Mucosa of stomach (tissue), 1 donor: ENCODE data around the gene JPT2.

ENCODE experiments used
- H3K27me3 ChIP-seq: one replicate; pipeline ENCODE4 v1.7.0; 2013; ENCODE audit warnings: mild to moderate bottlenecking, low read length; ENCODE audit not compliant: control insufficient read depth, insufficient read depth
- H3K36me3 ChIP-seq: one replicate; pipeline ENCODE4 v1.7.0; 2013; ENCODE audit warnings: low read length; ENCODE audit not compliant: control insufficient read depth, insufficient read depth
- H3K4me1 ChIP-seq: one replicate; pipeline ENCODE4 v1.7.0; 2013; ENCODE audit warnings: mild to moderate bottlenecking, low read length; ENCODE audit not compliant: control insufficient read depth, insufficient read depth
- H3K4me3 ChIP-seq: one replicate; pipeline ENCODE4 v1.7.0; 2013; ENCODE audit warnings: low read length
- H3K9ac ChIP-seq: one replicate; pipeline ENCODE4 v1.7.0; 2013; ENCODE audit warnings: mild to moderate bottlenecking, low read length, moderate library complexity
- H3K9me3 ChIP-seq: one replicate; pipeline ENCODE4 v1.7.0; 2013; ENCODE audit warnings: mild to moderate bottlenecking, low read length, moderate library complexity; ENCODE audit not compliant: control insufficient read depth
- donor health status: Pancreatic carcinoma.

Gene JPT2

GRCh38 chr16:1745900-1746692, 68.0 kb downstream of the JPT2 start:
- no peak overlapping the region for H3K4me3 ChIP-seq
- H3K4me1 ChIP-seq, result no peaks in the 10 kb centered on the region
- H3K27me3 ChIP-seq, result no peaks in the 10 kb centered on the region
- no peaks in the 10 kb centered on the region for H3K9me3 ChIP-seq
- peaks cover 12% of the 10 kb centered on the region for H3K36me3 ChIP-seq
- H3K9ac ChIP-seq, result no peak overlapping the region

- Histone ChIP-seq H3K27me3 (no peaks in the 10 kb centered on the region), H3K36me3 (peaks cover 12% of the 10 kb centered on the region), H3K9me3 (no peaks in the 10 kb centered on the region), H3K4me1 (no peaks in the 10 kb centered on the region), H3K9ac (no peak overlapping the region), H3K4me3 (no peak overlapping the region)
Observed at GRCh38 chr16:1746693-1747195, 68.7 kb downstream of the JPT2 start.

DNA sequence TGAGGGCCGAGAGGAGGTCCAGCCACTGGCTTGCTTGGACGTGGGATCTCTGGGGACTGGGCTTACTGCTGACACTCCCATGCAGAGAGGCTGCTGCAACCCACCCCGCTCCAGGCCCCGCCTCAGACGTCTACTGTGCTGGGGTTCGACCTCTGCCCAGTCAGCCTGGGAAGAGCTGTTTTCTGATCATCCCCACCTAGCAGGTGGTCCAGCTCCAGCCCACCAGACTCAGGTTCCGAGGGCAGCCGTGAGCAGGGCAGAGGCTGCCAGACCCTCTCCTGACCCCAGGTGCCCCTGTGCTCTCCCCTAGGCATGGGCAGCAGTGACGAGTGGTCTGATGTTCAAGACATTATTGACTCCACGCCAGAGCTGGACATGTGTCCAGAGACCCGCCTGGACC, 69.9 kb downstream of the JPT2 start:
- Histone ChIP-seq H3K36me3 (peaks cover 12% of the 10 kb centered on the region), H3K9me3 (no peaks in the 10 kb centered on the region), H3K9ac (no peak overlapping the region)

DNA sequence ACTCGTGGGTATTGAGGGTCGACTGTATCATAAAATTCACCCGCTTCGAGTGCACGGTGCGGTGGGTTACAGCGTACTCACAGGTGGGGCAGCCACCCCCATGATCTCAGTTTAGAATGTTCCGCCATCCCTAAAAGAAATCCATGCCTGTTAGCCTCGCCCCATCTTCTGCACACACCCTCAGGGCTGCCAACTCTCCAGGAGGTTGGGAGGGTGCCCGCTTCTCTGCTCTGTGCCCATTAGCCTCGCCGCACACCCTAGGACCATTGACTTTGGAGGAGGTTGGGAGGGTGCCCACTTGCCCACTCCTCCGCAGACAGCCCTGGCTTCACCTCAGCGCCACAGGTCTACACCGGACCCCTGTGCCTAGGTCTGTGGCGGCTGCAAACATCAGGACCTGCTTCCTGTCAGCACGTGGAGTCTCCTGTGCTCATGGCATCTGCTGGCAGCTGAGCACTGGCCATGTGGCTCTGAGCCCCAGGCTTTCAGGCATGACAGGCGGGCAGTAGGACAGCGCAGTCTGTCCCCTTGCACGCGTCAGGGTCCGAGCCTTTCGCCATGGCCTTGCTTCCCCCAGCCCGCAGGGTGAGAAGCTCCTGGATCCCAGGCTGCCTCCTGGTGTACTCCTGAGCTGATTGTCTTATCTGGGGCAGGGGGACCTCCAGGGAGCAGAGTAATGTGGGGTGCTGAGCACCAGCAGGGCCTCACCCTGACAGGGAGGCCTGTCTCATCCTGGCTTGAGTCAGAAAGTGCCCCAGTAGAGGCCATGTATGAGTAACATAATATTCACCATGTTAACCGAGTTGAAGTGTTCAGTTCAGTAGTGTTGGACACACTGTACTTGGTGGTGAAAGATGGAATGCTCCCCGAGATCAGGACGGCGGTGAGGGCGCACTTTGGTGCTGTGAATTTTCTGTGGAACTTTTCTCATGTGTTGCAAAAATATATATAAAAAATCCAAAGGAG, 71.4 kb downstream of the JPT2 start:
- H3K27me3 ChIP-seq, result no peaks in the 10 kb centered on the region
- no peaks in the 10 kb centered on the region for H3K4me1 ChIP-seq
- H3K9ac ChIP-seq, result no peak overlapping the region
- H3K36me3 ChIP-seq, result peaks cover 12% of the 10 kb centered on the region
- no peaks in the 10 kb centered on the region for H3K9me3 ChIP-seq
- H3K4me3 ChIP-seq, result no peak overlapping the region

More for the DNA sequence above, 69.9 kb downstream of the JPT2 start:
- H3K4me3 ChIP-seq, result no peak overlapping the region
- no peaks in the 10 kb centered on the region for H3K27me3 ChIP-seq
- H3K4me1 ChIP-seq, result no peaks in the 10 kb centered on the region
